Tongue (tissue), 1 donor: ENCODE data around the gene PARD6G. TPM values are rescaled to one million over a fixed set of nuclear protein-coding genes. Genes with fewer than 3 reads are reported as not detected.

Source experiments
- total RNA-seq: library from RNA; depleted of rRNA; stranded (reverse); fragments of >200 nt; gene quantifications from one replicate; pipeline ENCODE4 v1.2.3, GENCODE V29; 2014

PARD6G gene
- total RNA-seq, 1 donor from 2014 or later = 11.6 TPM

Other genes with a start within 250 kb of the PARD6G start
- 31.6 TPM for gene RBFA, start 213.1 kb downstream of the PARD6G start, total RNA-seq
- gene ADNP2, start 138.3 kb downstream of the PARD6G start, total RNA-seq = 13.8 TPM